ENCODE measurements around the gene KRT40. TPM values are rescaled to one million over a fixed set of nuclear protein-coding genes. Genes with fewer than 3 reads are reported as not detected.

Gene KRT40
- total RNA-seq, 1 experiment from 2014 or later = not detected

- H3K4me1 ChIP-seq (ENCODE audit: control insufficient read depth, insufficient read depth, low read length) = no peaks in the 10 kb centered on the region
- in situ Hi-C loops (cut with HindIII; ENCODE audit: low pct_unique_long_range_greater_than_20kb, low sequenced_read_pairs) (no loop called here), intact Hi-C loops (cut with micrococcal nuclease; ENCODE audit: unreplicated experiment) (no loop called here)
- CTCF ChIA-PET = no interaction called here
- H3K4me3 ChIP-seq (ENCODE audit: low read depth in 2 of 2, low read length in 2 of 2) = no peak within 1 kb of the TSS
- no peak within 1 kb of the TSS for H3K27ac ChIP-seq (ENCODE audit: low read length)
- POLR2A ChIA-PET = no interaction called here
- H3K36me3 ChIP-seq (ENCODE audit: control insufficient read depth, insufficient read depth, low read length) = no peaks in the 10 kb centered on the region
- no peak for TF ChIP-seq SIN3A (IDR thresholded peaks at IDR 0.05; ENCODE audit: borderline replicate concordance, insufficient read depth, low read depth, low read length)
- TF ChIP-seq TCF7L2 (IDR thresholded peaks at IDR 0.05; ENCODE audit: low read depth, low read length) = no peak
- TF ChIP-seq CTCF (IDR thresholded peaks at IDR 0.05) = no peak
- BruUV-seq (replicated peaks) = no TSS peak
- H3K27me3 ChIP-seq (ENCODE audit: control insufficient read depth, insufficient read depth, low read length) = peaks cover 8% of the 10 kb centered on the region; the same call in 1 of the 2 replicates
- ATAC-seq (no peak), DNase-seq (ENCODE audit: low read depth, low spot score) (no peak)
- H3K9me3 ChIP-seq (ENCODE audit: control insufficient read depth, insufficient read depth, low read depth, low read length) = no peaks in the 10 kb centered on the region
These were observed 42.8 kb upstream of the KRT40 start, which contains the start of gene KRTAP1-5 for GRCh38 chr17:41026715-41027471. Gene KRTAP1-5 (minus strand): TSS chr17:41027208. CDS start chr17:41027155, 53 bp downstream.

- BruUV-seq (replicated peaks) = no TSS peak
- H3K9me3 ChIP-seq (ENCODE audit: control insufficient read depth, insufficient read depth, low read depth, low read length) = no peaks in the 10 kb centered on the region
- in situ Hi-C loops (cut with HindIII; ENCODE audit: low pct_unique_long_range_greater_than_20kb, low sequenced_read_pairs) = no loop called here
These were observed 40.6 kb upstream of the KRT40 start for GRCh38 chr17:41024697-41025096.

More at GRCh38 chr17:41024697-41025096, 40.6 kb upstream of the KRT40 start:
- TF ChIP-seq TCF7L2 (IDR thresholded peaks at IDR 0.05; ENCODE audit: low read depth, low read length) = no peak
- TF ChIP-seq, protein P1, sequence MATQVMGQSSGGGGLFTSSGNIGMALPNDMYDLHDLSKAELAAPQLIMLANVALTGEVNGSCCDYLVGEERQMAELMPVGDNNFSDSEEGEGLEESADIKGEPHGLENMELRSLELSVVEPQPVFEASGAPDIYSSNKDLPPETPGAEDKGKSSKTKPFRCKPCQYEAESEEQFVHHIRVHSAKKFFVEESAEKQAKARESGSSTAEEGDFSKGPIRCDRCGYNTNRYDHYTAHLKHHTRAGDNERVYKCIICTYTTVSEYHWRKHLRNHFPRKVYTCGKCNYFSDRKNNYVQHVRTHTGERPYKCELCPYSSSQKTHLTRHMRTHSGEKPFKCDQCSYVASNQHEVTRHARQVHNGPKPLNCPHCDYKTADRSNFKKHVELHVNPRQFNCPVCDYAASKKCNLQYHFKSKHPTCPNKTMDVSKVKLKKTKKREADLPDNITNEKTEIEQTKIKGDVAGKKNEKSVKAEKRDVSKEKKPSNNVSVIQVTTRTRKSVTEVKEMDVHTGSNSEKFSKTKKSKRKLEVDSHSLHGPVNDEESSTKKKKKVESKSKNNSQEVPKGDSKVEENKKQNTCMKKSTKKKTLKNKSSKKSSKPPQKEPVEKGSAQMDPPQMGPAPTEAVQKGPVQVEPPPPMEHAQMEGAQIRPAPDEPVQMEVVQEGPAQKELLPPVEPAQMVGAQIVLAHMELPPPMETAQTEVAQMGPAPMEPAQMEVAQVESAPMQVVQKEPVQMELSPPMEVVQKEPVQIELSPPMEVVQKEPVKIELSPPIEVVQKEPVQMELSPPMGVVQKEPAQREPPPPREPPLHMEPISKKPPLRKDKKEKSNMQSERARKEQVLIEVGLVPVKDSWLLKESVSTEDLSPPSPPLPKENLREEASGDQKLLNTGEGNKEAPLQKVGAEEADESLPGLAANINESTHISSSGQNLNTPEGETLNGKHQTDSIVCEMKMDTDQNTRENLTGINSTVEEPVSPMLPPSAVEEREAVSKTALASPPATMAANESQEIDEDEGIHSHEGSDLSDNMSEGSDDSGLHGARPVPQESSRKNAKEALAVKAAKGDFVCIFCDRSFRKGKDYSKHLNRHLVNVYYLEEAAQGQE (IDR thresholded peaks at IDR 0.05; ENCODE audit: insufficient read depth in 1 of 2, low read depth in 2 of 2, low read length in 1 of 2) = no peak
- no peak for TF ChIP-seq CTCF (IDR thresholded peaks at IDR 0.05)
- Histone ChIP-seq H3K27me3 (ENCODE audit: control insufficient read depth, insufficient read depth, low read length) (peaks cover 8% of the 10 kb centered on the region; the same call in 1 of the 2 replicates), H3K27ac (ENCODE audit: low read length) (no peak overlapping the region), H3K36me3 (ENCODE audit: control insufficient read depth, insufficient read depth, low read length) (no peaks in the 10 kb centered on the region), H3K4me3 (ENCODE audit: low read depth in 2 of 2, low read length in 2 of 2) (no peak overlapping the region), H3K4me1 (ENCODE audit: control insufficient read depth, insufficient read depth, low read length) (no peaks in the 10 kb centered on the region)
- no peak for ATAC-seq
- intact Hi-C loops (cut with micrococcal nuclease; ENCODE audit: unreplicated experiment) = no loop called here
- no peak for DNase-seq (ENCODE audit: low read depth, low spot score)
- ChIA-PET CTCF (no interaction called here), POLR2A (no interaction called here)
